DOHH2 (cell line): ENCODE data around the gene ZNF582.

Experiments used
- H3F3A ChIP-seq: fragments of 200-600 bp; sonication (generic), shearing (Covaris generic); 2 replicates; pipeline ENCODE4 v1.6.0; 2016; ENCODE audit warnings: antibody characterized with exemption, mild to moderate bottlenecking; ENCODE audit not compliant: control insufficient read depth, insufficient read depth
- H3K27ac ChIP-seq: fragments of 200-600 bp; sonication (generic); 2 replicates; pipeline ENCODE4 v1.5.1; 2014; ENCODE audit warnings: low read depth, mild to moderate bottlenecking, low read length, moderate library complexity
- H3K27me3 ChIP-seq: fragments of 200-600 bp; sonication (generic); 2 replicates; pipeline ENCODE4 v1.6.1; 2014; ENCODE audit warnings: mild to moderate bottlenecking, low read length, mixed read lengths; ENCODE audit not compliant: control insufficient read depth
- H3K36me3 ChIP-seq: fragments of 200-600 bp; sonication (generic); 2 replicates; pipeline ENCODE4 v1.6.1; 2014; ENCODE audit warnings: mild to moderate bottlenecking, low read length, moderate library complexity, mixed read lengths; ENCODE audit not compliant: control insufficient read depth
- H3K4me1 ChIP-seq: fragments of 200-600 bp; sonication (generic); 2 replicates; pipeline ENCODE4 v1.6.1; 2014; ENCODE audit warnings: mild to moderate bottlenecking, low read length, mixed read lengths; ENCODE audit not compliant: control insufficient read depth
- H3K4me2 ChIP-seq: fragments of 200-600 bp; sonication (generic); 2 replicates; pipeline ENCODE4 v1.6.0; 2014; ENCODE audit warnings: mild to moderate bottlenecking, low read length, moderate library complexity
- H3K4me3 ChIP-seq: fragments of 200-600 bp; sonication (generic); 2 replicates; pipeline ENCODE4 v1.5.1; 2014; ENCODE audit warnings: mild to moderate bottlenecking, low read length, mixed read lengths
- H3K79me2 ChIP-seq: fragments of 200-600 bp; sonication (generic); 2 replicates; pipeline ENCODE4 v1.6.1; 2014; ENCODE audit warnings: mild to moderate bottlenecking, low read length, mixed read lengths; ENCODE audit not compliant: control insufficient read depth
- H3K9me2 ChIP-seq: fragments of 200-600 bp; sonication (generic); replicated peaks from 2 replicates; pipeline ENCODE4 v1.6.1; 2014; ENCODE audit warnings: mild to moderate bottlenecking, low read length, mixed read lengths; ENCODE audit not compliant: control insufficient read depth
- H3K9me3 ChIP-seq: fragments of 200-600 bp; sonication (generic); 2 replicates; pipeline ENCODE4 v1.6.1; 2014; ENCODE audit warnings: antibody characterized with exemption, low read length, mixed read lengths; ENCODE audit not compliant: control insufficient read depth, insufficient read depth
- H4K20me1 ChIP-seq: fragments of 200-600 bp; sonication (generic); 2 replicates; pipeline ENCODE4 v1.6.0; 2014; ENCODE audit warnings: low read depth, mild to moderate bottlenecking, antibody characterized with exemption, low read length, moderate library complexity; ENCODE audit not compliant: control insufficient read depth, insufficient read depth
- CTCF ChIP-seq: fragments of 200-600 bp; sonication (generic); IDR thresholded peaks from one replicate; pipeline ENCODE4 v1.5.1; 2014; ENCODE audit warnings: antibody characterized with exemption, mild to moderate bottlenecking, low read depth, low read length; ENCODE audit not compliant: poor library complexity, severe bottlenecking
- EZH2phosphoT487 ChIP-seq: fragments of 200-600 bp; sonication (generic); IDR thresholded peaks from 2 replicates; pipeline ENCODE4 v1.6.1; 2017; ENCODE audit warnings: borderline replicate concordance, mild to moderate bottlenecking, antibody characterized with exemption, low read length, moderate library complexity, mixed read lengths

ZNF582 gene

GRCh38 chr19:56393119-56394012 lies at the start of gene ZNF582:
Gene ZNF582, minus strand, starts transcription at chr19:56393534. Its CDS starts 1,782 bp downstream, at chr19:56391752.
- no peaks in the 10 kb centered on the region for H4K20me1 ChIP-seq
- H3F3A ChIP-seq: no peaks in the 10 kb centered on the region; the same call in 1 of the 2 replicates
- H3K9me2 ChIP-seq: no peaks in the 10 kb centered on the region
- H3K36me3 ChIP-seq: no peaks in the 10 kb centered on the region
- peaks cover 11% of the 10 kb centered on the region for H3K4me1 ChIP-seq
- peaks cover 39% of the 10 kb centered on the region for H3K9me3 ChIP-seq
- H3K4me2 ChIP-seq: peak within 1 kb of the TSS; percentile 59
- peak within 1 kb of the TSS; percentile 44 for H3K27ac ChIP-seq
- peak within 1 kb of the TSS; percentile 79 for H3K4me3 ChIP-seq
- TF ChIP-seq EZH2phosphoT487: no peak
- TF ChIP-seq CTCF: peak; percentile 94
- no peaks in the 10 kb centered on the region for H3K79me2 ChIP-seq
- no peaks in the 10 kb centered on the region for H3K27me3 ChIP-seq

DNA sequence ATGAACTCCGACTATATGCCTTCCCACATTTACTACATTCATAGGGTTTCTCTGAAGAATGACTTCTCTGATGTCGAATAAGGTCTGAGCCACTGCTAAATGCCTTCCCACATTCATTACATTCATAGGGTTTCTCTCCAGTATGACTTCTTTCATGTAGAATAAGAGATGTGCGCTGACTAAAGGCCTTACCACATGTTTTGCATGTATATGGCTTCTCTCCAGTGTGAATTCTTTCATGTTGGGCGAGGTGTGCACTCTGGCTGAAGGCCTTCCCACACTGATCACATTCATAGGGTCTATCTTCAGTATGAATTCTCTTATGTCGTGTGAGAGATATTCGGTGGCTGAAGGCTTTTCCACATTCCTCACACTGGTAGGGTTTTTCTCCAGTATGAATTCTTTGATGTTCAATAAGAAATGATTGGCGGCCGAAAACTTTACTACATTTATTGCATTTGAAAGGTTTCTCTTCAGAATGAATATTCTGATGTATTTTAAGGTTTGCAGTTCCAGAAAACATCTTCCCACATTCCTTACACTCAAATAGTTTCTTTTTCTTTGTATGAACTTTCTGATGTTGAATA lies 48.0 kb upstream of the ZNF582 start:
- Histone ChIP-seq H3F3A (no peaks in the 10 kb centered on the region), H3K4me3 (no peak overlapping the region), H3K9me3 (peaks cover 35% of the 10 kb centered on the region), H3K4me1 (no peaks in the 10 kb centered on the region), H4K20me1 (no peaks in the 10 kb centered on the region), H3K79me2 (no peaks in the 10 kb centered on the region), H3K9me2 (no peaks in the 10 kb centered on the region), H3K4me2 (no peak overlapping the region), H3K27ac (no peak overlapping the region), H3K27me3 (no peaks in the 10 kb centered on the region), H3K36me3 (no peaks in the 10 kb centered on the region)
- TF ChIP-seq EZH2phosphoT487: no peak
- no peak for TF ChIP-seq CTCF

GRCh38 chr19:56423985-56424353 lies 30.6 kb upstream of the ZNF582 start:
- no peak overlapping the region for H3K4me3 ChIP-seq
- H4K20me1 ChIP-seq: no peaks in the 10 kb centered on the region
- no peaks in the 10 kb centered on the region for H3K4me1 ChIP-seq
- no peaks in the 10 kb centered on the region for H3K36me3 ChIP-seq
- H3F3A ChIP-seq: no peaks in the 10 kb centered on the region
- TF ChIP-seq CTCF (no peak), EZH2phosphoT487 (no peak)
- no peaks in the 10 kb centered on the region for H3K27me3 ChIP-seq
- no peaks in the 10 kb centered on the region for H3K9me2 ChIP-seq
- H3K27ac ChIP-seq: no peak overlapping the region
- H3K9me3 ChIP-seq: peaks cover 47% of the 10 kb centered on the region
- H3K79me2 ChIP-seq: no peaks in the 10 kb centered on the region
- no peak overlapping the region for H3K4me2 ChIP-seq
